22Rv1 (cell line): ENCODE results near the gene HOXA2.

Experiments
- ZFX ChIP-seq: fragments of 450-650 bp; IDR thresholded peaks from 2 replicates; pipeline ENCODE4 v1.6.1; 2017; ENCODE audit warnings: antibody characterized with exemption, borderline replicate concordance
- TF ChIP-seq, protein P1 (sequence below): fragments of 450-650 bp; IDR thresholded peaks from 2 replicates; pipeline ENCODE4 v1.5.1; 2017; ENCODE audit warnings: mild to moderate bottlenecking

- TF ChIP-seq, protein P1, sequence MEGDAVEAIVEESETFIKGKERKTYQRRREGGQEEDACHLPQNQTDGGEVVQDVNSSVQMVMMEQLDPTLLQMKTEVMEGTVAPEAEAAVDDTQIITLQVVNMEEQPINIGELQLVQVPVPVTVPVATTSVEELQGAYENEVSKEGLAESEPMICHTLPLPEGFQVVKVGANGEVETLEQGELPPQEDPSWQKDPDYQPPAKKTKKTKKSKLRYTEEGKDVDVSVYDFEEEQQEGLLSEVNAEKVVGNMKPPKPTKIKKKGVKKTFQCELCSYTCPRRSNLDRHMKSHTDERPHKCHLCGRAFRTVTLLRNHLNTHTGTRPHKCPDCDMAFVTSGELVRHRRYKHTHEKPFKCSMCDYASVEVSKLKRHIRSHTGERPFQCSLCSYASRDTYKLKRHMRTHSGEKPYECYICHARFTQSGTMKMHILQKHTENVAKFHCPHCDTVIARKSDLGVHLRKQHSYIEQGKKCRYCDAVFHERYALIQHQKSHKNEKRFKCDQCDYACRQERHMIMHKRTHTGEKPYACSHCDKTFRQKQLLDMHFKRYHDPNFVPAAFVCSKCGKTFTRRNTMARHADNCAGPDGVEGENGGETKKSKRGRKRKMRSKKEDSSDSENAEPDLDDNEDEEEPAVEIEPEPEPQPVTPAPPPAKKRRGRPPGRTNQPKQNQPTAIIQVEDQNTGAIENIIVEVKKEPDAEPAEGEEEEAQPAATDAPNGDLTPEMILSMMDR = no peak
- no peak for TF ChIP-seq ZFX
Observed at GRCh38 chr7:27080844-27081436, 21.5 kb downstream of the HOXA2 start.
